ENCODE measurements around the gene NNAT.

The NNAT gene

DNA sequence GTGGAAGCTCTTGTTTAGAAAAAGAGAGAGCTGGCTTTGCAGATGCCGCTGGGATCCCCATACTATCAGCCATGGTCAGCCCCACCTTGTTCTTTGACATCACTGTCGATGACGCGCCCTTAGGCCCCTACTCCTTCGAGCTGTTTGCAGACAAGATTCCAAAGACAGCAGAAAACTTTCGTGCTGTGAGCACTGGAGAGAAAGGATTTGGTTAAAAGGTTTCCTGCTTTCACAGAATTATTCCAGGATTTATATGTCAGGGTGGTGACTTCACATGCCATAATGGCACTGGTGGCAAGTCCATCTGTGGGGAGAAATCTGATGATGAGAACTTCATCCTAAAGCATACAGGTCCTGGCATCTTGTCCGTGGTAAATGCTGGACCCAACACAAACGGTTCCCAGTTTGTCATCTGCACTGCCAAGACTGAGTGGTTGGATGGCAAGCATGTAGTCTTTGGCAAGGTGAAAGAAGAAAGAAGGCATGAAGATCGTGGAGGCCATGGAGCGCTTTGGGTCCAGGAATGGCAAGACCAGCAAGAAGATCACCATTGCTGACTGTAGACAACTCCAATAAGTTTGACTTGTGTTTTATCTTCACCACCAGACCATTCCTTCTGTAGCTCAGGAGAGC lies 9.0 kb downstream of the NNAT start:
- Histone ChIP-seq H3K79me2 (ENCODE audit: insufficient read depth, low read length) (peaks cover 26% of the 10 kb centered on the region), H3K4me3 (ENCODE audit: low read depth in 1 of 2, low read length in 2 of 2) (no peak overlapping the region), H3K4me2 (ENCODE audit: insufficient read depth, low read length) (no peak overlapping the region), H4K20me1 (ENCODE audit: insufficient read depth, low read length) (peaks cover 12% of the 10 kb centered on the region), H3K36me3 (ENCODE audit: insufficient read depth, low read length) (no peaks in the 10 kb centered on the region; the same call in 1 of the 2 replicates), H3K4me1 (ENCODE audit: insufficient read depth, low read length) (peaks cover 34% of the 10 kb centered on the region), H2AFZ (ENCODE audit: low read depth, low read length) (no peak overlapping the region), H3K27ac (ENCODE audit: low read length) (no peak overlapping the region), H3K9ac (ENCODE audit: low read depth, low read length) (no peak overlapping the region), H3K27me3 (ENCODE audit: insufficient read depth, low read length, poor library complexity) (no peaks in the 10 kb centered on the region), H3K9me3 (ENCODE audit: insufficient read depth, low read length, severe bottlenecking) (no peaks in the 10 kb centered on the region)
- ATAC-seq (ENCODE audit: insufficient read depth, low read depth) (no peak), DNase-seq (no peak)
- TF ChIP-seq, protein P1, sequence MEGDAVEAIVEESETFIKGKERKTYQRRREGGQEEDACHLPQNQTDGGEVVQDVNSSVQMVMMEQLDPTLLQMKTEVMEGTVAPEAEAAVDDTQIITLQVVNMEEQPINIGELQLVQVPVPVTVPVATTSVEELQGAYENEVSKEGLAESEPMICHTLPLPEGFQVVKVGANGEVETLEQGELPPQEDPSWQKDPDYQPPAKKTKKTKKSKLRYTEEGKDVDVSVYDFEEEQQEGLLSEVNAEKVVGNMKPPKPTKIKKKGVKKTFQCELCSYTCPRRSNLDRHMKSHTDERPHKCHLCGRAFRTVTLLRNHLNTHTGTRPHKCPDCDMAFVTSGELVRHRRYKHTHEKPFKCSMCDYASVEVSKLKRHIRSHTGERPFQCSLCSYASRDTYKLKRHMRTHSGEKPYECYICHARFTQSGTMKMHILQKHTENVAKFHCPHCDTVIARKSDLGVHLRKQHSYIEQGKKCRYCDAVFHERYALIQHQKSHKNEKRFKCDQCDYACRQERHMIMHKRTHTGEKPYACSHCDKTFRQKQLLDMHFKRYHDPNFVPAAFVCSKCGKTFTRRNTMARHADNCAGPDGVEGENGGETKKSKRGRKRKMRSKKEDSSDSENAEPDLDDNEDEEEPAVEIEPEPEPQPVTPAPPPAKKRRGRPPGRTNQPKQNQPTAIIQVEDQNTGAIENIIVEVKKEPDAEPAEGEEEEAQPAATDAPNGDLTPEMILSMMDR (IDR thresholded peaks at IDR 0.05; ENCODE audit: borderline replicate concordance, extremely low read depth, low read length, poor library complexity, severe bottlenecking) = no peak
- no peak for TF ChIP-seq EZH2 (IDR thresholded peaks at IDR 0.05; ENCODE audit: borderline replicate concordance, low read depth, low read length, severe bottlenecking)

DNA sequence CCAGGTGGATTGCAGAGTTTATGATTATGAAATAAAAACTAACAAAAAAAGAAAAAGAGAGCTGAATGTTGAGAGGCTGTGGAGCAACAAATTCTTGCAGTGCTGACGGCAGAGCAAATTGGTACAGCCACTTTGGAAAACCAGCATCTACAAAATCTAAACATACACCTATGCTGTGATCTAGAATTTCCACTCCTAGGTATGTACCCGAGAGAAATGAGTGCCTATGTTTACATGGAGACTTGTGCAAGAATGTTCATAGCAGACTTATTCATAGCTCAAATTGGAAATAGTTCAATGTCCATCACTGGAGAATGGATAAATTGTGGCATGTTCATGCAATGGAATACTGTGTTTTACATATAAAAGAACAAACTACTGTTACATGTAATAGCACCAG lies 9.6 kb downstream of the NNAT start:
- DNase-seq (no peak), ATAC-seq (ENCODE audit: insufficient read depth, low read depth) (no peak)
- Histone ChIP-seq H3K4me3 (ENCODE audit: low read depth in 1 of 2, low read length in 2 of 2) (no peak overlapping the region), H3K27ac (ENCODE audit: low read length) (no peak overlapping the region), H3K36me3 (ENCODE audit: insufficient read depth, low read length) (no peaks in the 10 kb centered on the region; the same call in 1 of the 2 replicates), H4K20me1 (ENCODE audit: insufficient read depth, low read length) (peaks cover 8% of the 10 kb centered on the region; the same call in 1 of the 2 replicates), H3K9me3 (ENCODE audit: insufficient read depth, low read length, severe bottlenecking) (no peaks in the 10 kb centered on the region), H3K4me2 (ENCODE audit: insufficient read depth, low read length) (no peak overlapping the region), H3K79me2 (ENCODE audit: insufficient read depth, low read length) (peaks cover 20% of the 10 kb centered on the region), H2AFZ (ENCODE audit: low read depth, low read length) (no peak overlapping the region), H3K9ac (ENCODE audit: low read depth, low read length) (no peak overlapping the region), H3K27me3 (ENCODE audit: insufficient read depth, low read length, poor library complexity) (no peaks in the 10 kb centered on the region), H3K4me1 (ENCODE audit: insufficient read depth, low read length) (peaks cover 28% of the 10 kb centered on the region)
- no peak for TF ChIP-seq EZH2 (IDR thresholded peaks at IDR 0.05; ENCODE audit: borderline replicate concordance, low read depth, low read length, severe bottlenecking)
- TF ChIP-seq, protein P1 (IDR thresholded peaks at IDR 0.05; ENCODE audit: borderline replicate concordance, extremely low read depth, low read length, poor library complexity, severe bottlenecking) = no peak

DNA sequence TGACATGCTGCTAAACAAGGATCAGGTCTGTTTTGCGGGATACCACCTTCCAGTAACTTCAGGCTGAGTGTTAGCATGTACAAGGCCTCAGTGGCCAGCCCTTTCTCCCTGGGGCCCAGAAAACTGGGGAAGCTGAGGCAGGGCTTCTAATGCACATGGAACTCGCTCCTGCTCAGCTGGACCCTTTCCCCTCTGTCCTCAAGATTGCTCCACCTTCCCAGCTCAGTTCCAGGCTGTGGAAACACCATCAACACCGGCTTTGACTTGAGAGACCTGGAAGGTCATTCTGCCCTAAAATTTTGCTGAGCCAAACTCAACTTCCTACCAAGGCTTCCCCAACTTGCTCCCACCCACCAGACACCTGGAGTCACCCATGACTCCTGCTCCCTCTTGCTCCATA lies 10.8 kb downstream of the NNAT start:
- H3K4me3 ChIP-seq (ENCODE audit: low read depth in 1 of 2, low read length in 2 of 2) = no peak overlapping the region
- DNase-seq (no peak), ATAC-seq (ENCODE audit: insufficient read depth, low read depth) (no peak)
- no peaks in the 10 kb centered on the region for H3K27me3 ChIP-seq (ENCODE audit: insufficient read depth, low read length, poor library complexity)
- TF ChIP-seq, protein P1 (IDR thresholded peaks at IDR 0.05; ENCODE audit: borderline replicate concordance, extremely low read depth, low read length, poor library complexity, severe bottlenecking) = no peak
- TF ChIP-seq EZH2 (IDR thresholded peaks at IDR 0.05; ENCODE audit: borderline replicate concordance, low read depth, low read length, severe bottlenecking) = no peak
- no peak overlapping the region for H3K27ac ChIP-seq (ENCODE audit: low read length)
- H3K9me3 ChIP-seq (ENCODE audit: insufficient read depth, low read length, severe bottlenecking) = no peaks in the 10 kb centered on the region
- 0 out of 2 replicates have a peak, but pooled peaks cover 2% of the 10 kb centered on the region for H4K20me1 ChIP-seq (ENCODE audit: insufficient read depth, low read length)
- no peak overlapping the region for H2AFZ ChIP-seq (ENCODE audit: low read depth, low read length)
- H3K36me3 ChIP-seq (ENCODE audit: insufficient read depth, low read length) = no peaks in the 10 kb centered on the region; the same call in 1 of the 2 replicates
- peaks cover 16% of the 10 kb centered on the region for H3K4me1 ChIP-seq (ENCODE audit: insufficient read depth, low read length)
- H3K9ac ChIP-seq (ENCODE audit: low read depth, low read length) = no peak overlapping the region
- no peak overlapping the region for H3K4me2 ChIP-seq (ENCODE audit: insufficient read depth, low read length)
- H3K79me2 ChIP-seq (ENCODE audit: insufficient read depth, low read length) = peaks cover 8% of the 10 kb centered on the region
